GM04503 (cell line): Measurements from ENCODE around the gene SLC43A2.
"Not testable (repeated sequence)": the region's sequence is repeated elsewhere in the genome, so short reads cannot be mapped to it uniquely, and the experiment has no call there.

ENCODE experiments used
- DNase-seq: peaks from one replicate; pipeline ENCODE4 v3.0.0-alpha.2; 2012; ENCODE audit warnings: low read depth

SLC43A2 gene

GRCh38 chr17:1590029-1590746 lies 38.4 kb downstream of the SLC43A2 start:
- DNase-seq = peak; percentile 65

- no peak for DNase-seq
Observed at GRCh38 chr17:1588821-1589585, 39.6 kb downstream of the SLC43A2 start.

GRCh38 chr17:1584167-1584566 lies 44.5 kb downstream of the SLC43A2 start:
- DNase-seq = no peak

- no peak for DNase-seq
Observed at GRCh38 chr17:1583556-1583955, 45.1 kb downstream of the SLC43A2 start.

- no peak for DNase-seq
Observed at GRCh38 chr17:1582374-1582773, 46.3 kb downstream of the SLC43A2 start.

- no peak for DNase-seq
Observed at GRCh38 chr17:1580979-1581676, 47.5 kb downstream of the SLC43A2 start.

- no peak for DNase-seq
Observed at GRCh38 chr17:1578029-1578428, 50.6 kb downstream of the SLC43A2 start.

GRCh38 chr17:1577583-1578013 lies 51.0 kb downstream of the SLC43A2 start:
- DNase-seq = no peak

GRCh38 chr17:1577182-1577581 lies 51.5 kb downstream of the SLC43A2 start:
- peak; percentile 80 for DNase-seq

GRCh38 chr17:1576500-1576899 lies 52.1 kb downstream of the SLC43A2 start:
- no peak for DNase-seq

- DNase-seq = no peak
Observed at GRCh38 chr17:1574697-1575471, 53.8 kb downstream of the SLC43A2 start.

GRCh38 chr17:1573932-1574696 lies 54.5 kb downstream of the SLC43A2 start:
- no peak for DNase-seq

GRCh38 chr17:1572646-1573045 lies 56.0 kb downstream of the SLC43A2 start:
- not testable (repeated sequence) for DNase-seq

- no peak for DNase-seq
Observed at GRCh38 chr17:1571341-1571704, 57.3 kb downstream of the SLC43A2 start.

- DNase-seq = no peak
Observed at GRCh38 chr17:1568950-1569810, 59.5 kb downstream of the SLC43A2 start.

GRCh38 chr17:1566505-1567199 lies 62.0 kb downstream of the SLC43A2 start:
- DNase-seq = no peak

GRCh38 chr17:1565877-1566276 lies 62.8 kb downstream of the SLC43A2 start:
- DNase-seq = no peak

GRCh38 chr17:1563786-1564613 lies 64.6 kb downstream of the SLC43A2 start:
- DNase-seq = no peak

GRCh38 chr17:1563471-1563785 lies 65.2 kb downstream of the SLC43A2 start:
- not testable (repeated sequence) for DNase-seq
